Chondrocyte (in vitro differentiated cells): ENCODE results near the gene DKK3. TPM values are rescaled to one million over a fixed set of nuclear protein-coding genes. Genes with fewer than 3 reads are reported as not detected.
A peak's percentile ranks its signal among the peaks of the same experiment; 100 is the strongest.

Experiments used
- DNase-seq: peaks from one replicate; pipeline ENCODE4 v3.0.0; 2021; ENCODE audit warnings: mixed read lengths, low spot score
- H3K27ac Mint-ChIP-seq: one replicate; pipeline ENCODE4 v1.8.0; 2021; ENCODE audit warnings: mild to moderate bottlenecking, moderate library complexity, mixed read lengths; ENCODE audit not compliant: unreplicated experiment
- H3K27me3 Mint-ChIP-seq: 2 replicates; pipeline ENCODE4 v1.8.0; 2021; ENCODE audit warnings: low read depth, mixed read lengths
- H3K36me3 Mint-ChIP-seq: 2 replicates; pipeline ENCODE4 v1.8.0; 2021; ENCODE audit warnings: low read depth, mixed read lengths
- H3K4me1 Mint-ChIP-seq: 2 replicates; pipeline ENCODE4 v1.8.0; 2021; ENCODE audit warnings: low read depth, mild to moderate bottlenecking, mixed read lengths
- H3K4me3 Mint-ChIP-seq: one replicate; pipeline ENCODE4 v1.8.0; 2021; ENCODE audit warnings: mild to moderate bottlenecking, moderate library complexity, mixed read lengths; ENCODE audit not compliant: unreplicated experiment
- H3K9me3 Mint-ChIP-seq: 2 replicates; pipeline ENCODE4 v1.8.0; 2021; ENCODE audit warnings: low read depth, mixed read lengths
- CTCF ChIP-seq: fragments of 200-600 bp; sonication (generic); IDR thresholded peaks from 2 replicates; pipeline ENCODE4 v1.5.0; 2021; ENCODE audit warnings: antibody characterized with exemption, mild to moderate bottlenecking, moderate library complexity
- total RNA-seq: library from RNA; stranded (reverse); gene quantifications from 3 replicates; pipeline ENCODE4 v1.2.1, GENCODE V29; 2021

Gene DKK3
- total RNA-seq, 1 donor from 2014 or later = 575 TPM

GRCh38 chr11:11979488-11980117, 28.8 kb downstream of the DKK3 start:
- peak overlapping the region; percentile 98 for H3K27ac Mint-ChIP-seq
- H3K27me3 Mint-ChIP-seq = no peaks in the 10 kb centered on the region
- no peaks in the 10 kb centered on the region for H3K9me3 Mint-ChIP-seq
- H3K36me3 Mint-ChIP-seq = peaks cover 8% of the 10 kb centered on the region
- no peak for DNase-seq
- H3K4me1 Mint-ChIP-seq = peaks cover 97% of the 10 kb centered on the region
- no peak overlapping the region for H3K4me3 Mint-ChIP-seq
- TF ChIP-seq CTCF = peak; percentile 14

- Mint-ChIP-seq H3K27me3 (no peaks in the 10 kb centered on the region), H3K4me3 (no peak overlapping the region), H3K9me3 (no peaks in the 10 kb centered on the region), H3K27ac (peak overlapping the region; percentile 98), H3K36me3 (peaks cover 9% of the 10 kb centered on the region), H3K4me1 (peaks cover 97% of the 10 kb centered on the region)
- no peak for DNase-seq
- no peak for TF ChIP-seq CTCF
These were observed 29.5 kb downstream of the DKK3 start for GRCh38 chr11:11978792-11979487.

GRCh38 chr11:11978098-11978637, 30.3 kb downstream of the DKK3 start:
- peaks cover 9% of the 10 kb centered on the region for H3K36me3 Mint-ChIP-seq
- peak overlapping the region; percentile 98 for H3K27ac Mint-ChIP-seq
- no peak for TF ChIP-seq CTCF
- H3K9me3 Mint-ChIP-seq = no peaks in the 10 kb centered on the region
- no peak overlapping the region for H3K4me3 Mint-ChIP-seq
- DNase-seq = no peak
- H3K27me3 Mint-ChIP-seq = no peaks in the 10 kb centered on the region
- H3K4me1 Mint-ChIP-seq = peaks cover 97% of the 10 kb centered on the region

GRCh38 chr11:11977206-11977938, 31.1 kb downstream of the DKK3 start:
- peaks cover 97% of the 10 kb centered on the region for H3K4me1 Mint-ChIP-seq
- H3K9me3 Mint-ChIP-seq = no peaks in the 10 kb centered on the region
- H3K27ac Mint-ChIP-seq = peak overlapping the region; percentile 98
- peak overlapping the region; percentile 40 for H3K4me3 Mint-ChIP-seq
- no peak for DNase-seq
- no peak for TF ChIP-seq CTCF
- H3K27me3 Mint-ChIP-seq = no peaks in the 10 kb centered on the region
- peaks cover 8% of the 10 kb centered on the region for H3K36me3 Mint-ChIP-seq

- peaks cover 6% of the 10 kb centered on the region for H3K36me3 Mint-ChIP-seq
- peaks cover 98% of the 10 kb centered on the region for H3K4me1 Mint-ChIP-seq
- no peaks in the 10 kb centered on the region for H3K9me3 Mint-ChIP-seq
- H3K4me3 Mint-ChIP-seq = peak overlapping the region; percentile 40
- peak overlapping the region; percentile 98 for H3K27ac Mint-ChIP-seq
- no peak for DNase-seq
- TF ChIP-seq CTCF = no peak
- H3K27me3 Mint-ChIP-seq = no peaks in the 10 kb centered on the region
These were observed 31.8 kb downstream of the DKK3 start for GRCh38 chr11:11976481-11977127.
